SU-DHL-6 (cell line): ENCODE measurements around the gene HIBCH.

Experiments
- EZH2phosphoT487 ChIP-seq: fragments of 200-600 bp; sonication (generic), shearing (Covaris generic); conservative IDR thresholded peaks from 2 replicates; pipeline ENCODE4 v1.6.1; 2018; ENCODE audit warnings: mild to moderate bottlenecking, antibody characterized with exemption, low read length, moderate library complexity, mixed read lengths
- TF ChIP-seq, protein P1 (sequence below): fragments of 200-600 bp; sonication (generic); IDR thresholded peaks from one replicate; pipeline ENCODE4 v1.5.1; 2017; ENCODE audit warnings: antibody characterized with exemption, mild to moderate bottlenecking, low read length, moderate library complexity; ENCODE audit not compliant: insufficient read depth, poor library complexity, severe bottlenecking

- TF ChIP-seq, protein P1, sequence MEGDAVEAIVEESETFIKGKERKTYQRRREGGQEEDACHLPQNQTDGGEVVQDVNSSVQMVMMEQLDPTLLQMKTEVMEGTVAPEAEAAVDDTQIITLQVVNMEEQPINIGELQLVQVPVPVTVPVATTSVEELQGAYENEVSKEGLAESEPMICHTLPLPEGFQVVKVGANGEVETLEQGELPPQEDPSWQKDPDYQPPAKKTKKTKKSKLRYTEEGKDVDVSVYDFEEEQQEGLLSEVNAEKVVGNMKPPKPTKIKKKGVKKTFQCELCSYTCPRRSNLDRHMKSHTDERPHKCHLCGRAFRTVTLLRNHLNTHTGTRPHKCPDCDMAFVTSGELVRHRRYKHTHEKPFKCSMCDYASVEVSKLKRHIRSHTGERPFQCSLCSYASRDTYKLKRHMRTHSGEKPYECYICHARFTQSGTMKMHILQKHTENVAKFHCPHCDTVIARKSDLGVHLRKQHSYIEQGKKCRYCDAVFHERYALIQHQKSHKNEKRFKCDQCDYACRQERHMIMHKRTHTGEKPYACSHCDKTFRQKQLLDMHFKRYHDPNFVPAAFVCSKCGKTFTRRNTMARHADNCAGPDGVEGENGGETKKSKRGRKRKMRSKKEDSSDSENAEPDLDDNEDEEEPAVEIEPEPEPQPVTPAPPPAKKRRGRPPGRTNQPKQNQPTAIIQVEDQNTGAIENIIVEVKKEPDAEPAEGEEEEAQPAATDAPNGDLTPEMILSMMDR: no peak
- TF ChIP-seq EZH2phosphoT487: no peak
Measured at GRCh38 chr2:190202604-190203003, 117.0 kb downstream of the HIBCH start.
